ENCODE data around the gene ZFHX3. TPM values are rescaled to one million over a fixed set of nuclear protein-coding genes. Genes with fewer than 3 reads are reported as not detected.

Gene ZFHX3
- polyA plus RNA-seq, 1 donor (not counting 4 experiments of a cell fraction or from before 2014, with no cell fraction given): 1.2 TPM

DNA sequence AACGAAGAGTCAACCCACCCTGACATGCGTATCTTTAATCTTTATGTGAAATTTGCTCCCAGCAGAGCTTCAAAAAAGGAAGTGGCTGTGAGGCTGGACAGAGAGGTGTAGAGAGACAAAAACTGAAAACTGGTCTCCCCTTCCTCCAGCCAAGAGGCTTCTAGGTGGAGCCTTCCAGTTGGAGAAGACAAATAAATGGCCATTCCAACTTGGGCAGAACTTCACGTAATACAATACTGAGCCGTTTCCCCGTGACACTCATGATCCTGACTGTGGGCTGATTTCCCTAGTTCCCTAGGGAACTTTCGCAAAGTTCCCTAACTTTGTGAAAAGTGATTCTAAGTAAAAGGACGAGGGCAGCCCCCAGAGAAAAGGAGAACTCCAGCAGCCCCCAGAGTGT lies 78.8 kb downstream of the ZFHX3 start:
- no peaks in the 10 kb centered on the region for H4K20me1 ChIP-seq (ENCODE audit: control insufficient read depth, extremely low read depth, insufficient read depth, low read length)
- H3K9ac ChIP-seq (ENCODE audit: control insufficient read depth, extremely low read depth, insufficient read depth, low read length): no peak overlapping the region
- H2AFZ ChIP-seq (ENCODE audit: control insufficient read depth, low read length): no peak overlapping the region
- no peak for FAIRE-seq
- H3K27ac ChIP-seq (ENCODE audit: control insufficient read depth, insufficient read depth, low read length): no peak overlapping the region
- TF ChIP-seq EZH2 (IDR thresholded peaks at IDR 0.05; ENCODE audit: low read length): no peak
- TF ChIP-seq, protein P1, sequence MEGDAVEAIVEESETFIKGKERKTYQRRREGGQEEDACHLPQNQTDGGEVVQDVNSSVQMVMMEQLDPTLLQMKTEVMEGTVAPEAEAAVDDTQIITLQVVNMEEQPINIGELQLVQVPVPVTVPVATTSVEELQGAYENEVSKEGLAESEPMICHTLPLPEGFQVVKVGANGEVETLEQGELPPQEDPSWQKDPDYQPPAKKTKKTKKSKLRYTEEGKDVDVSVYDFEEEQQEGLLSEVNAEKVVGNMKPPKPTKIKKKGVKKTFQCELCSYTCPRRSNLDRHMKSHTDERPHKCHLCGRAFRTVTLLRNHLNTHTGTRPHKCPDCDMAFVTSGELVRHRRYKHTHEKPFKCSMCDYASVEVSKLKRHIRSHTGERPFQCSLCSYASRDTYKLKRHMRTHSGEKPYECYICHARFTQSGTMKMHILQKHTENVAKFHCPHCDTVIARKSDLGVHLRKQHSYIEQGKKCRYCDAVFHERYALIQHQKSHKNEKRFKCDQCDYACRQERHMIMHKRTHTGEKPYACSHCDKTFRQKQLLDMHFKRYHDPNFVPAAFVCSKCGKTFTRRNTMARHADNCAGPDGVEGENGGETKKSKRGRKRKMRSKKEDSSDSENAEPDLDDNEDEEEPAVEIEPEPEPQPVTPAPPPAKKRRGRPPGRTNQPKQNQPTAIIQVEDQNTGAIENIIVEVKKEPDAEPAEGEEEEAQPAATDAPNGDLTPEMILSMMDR (optimal IDR thresholded peaks at IDR 0.05 in 1 of 3, IDR thresholded peaks at IDR 0.05 in 1 of 3, conservative IDR thresholded peaks at IDR 0.05 in 1 of 3; ENCODE audit: extremely low read depth in 1 of 3, insufficient read depth in 2 of 3, low read length in 3 of 3): no peak
- no peaks in the 10 kb centered on the region for H3K79me2 ChIP-seq (ENCODE audit: control insufficient read depth, insufficient read depth, low read length)
- dilution Hi-C loops (cut with MboI; ENCODE audit: extremely low pct_ligation_motif_present, low sequenced_read_pairs): no loop called here
- H3K9me1 ChIP-seq (ENCODE audit: control insufficient read depth, extremely low read depth, insufficient read depth, low read length): no peaks in the 10 kb centered on the region
- H3K36me3 ChIP-seq (ENCODE audit: control insufficient read depth in 2 of 2, extremely low read depth in 1 of 2, insufficient read depth in 2 of 2, low read length in 2 of 2): no peaks in the 10 kb centered on the region
- no peaks in the 10 kb centered on the region for H3K27me3 ChIP-seq (ENCODE audit: control insufficient read depth, extremely low read depth, insufficient read depth, low read length)
- no peak overlapping the region for H3K4me3 ChIP-seq (ENCODE audit: control insufficient read depth in 2 of 3, extremely low read depth in 1 of 3, insufficient read depth in 2 of 3, low read depth in 1 of 3, low read length in 3 of 3)
- H3K4me2 ChIP-seq (ENCODE audit: control insufficient read depth, extremely low read depth, insufficient read depth, low read depth, low read length): no peak overlapping the region
- H3K4me1 ChIP-seq (ENCODE audit: control insufficient read depth, extremely low read depth, insufficient read depth, low read length): no peaks in the 10 kb centered on the region
- no peaks in the 10 kb centered on the region for H3K9me3 ChIP-seq (ENCODE audit: control insufficient read depth, low read depth, low read length)
- no peak for DNase-seq (ENCODE audit: low read depth, low spot score)

DNA sequence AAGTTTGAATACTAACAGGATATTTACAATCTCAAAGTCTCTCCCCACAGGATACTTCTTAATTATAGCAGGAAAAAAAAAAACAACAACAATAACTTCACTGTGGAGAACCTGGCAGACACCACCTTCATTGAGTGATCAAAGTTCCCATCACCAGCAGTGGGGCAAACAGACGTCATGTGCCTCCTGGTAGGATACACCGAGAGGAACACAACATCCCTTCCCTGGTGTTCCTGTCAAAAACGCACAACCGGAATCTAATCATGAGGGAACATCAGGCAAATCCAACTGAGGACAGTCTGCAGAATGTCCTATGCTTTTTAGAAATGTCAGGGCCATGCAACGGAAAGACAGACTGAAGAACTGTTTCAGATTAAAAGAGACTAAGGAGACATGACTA lies 80.0 kb downstream of the ZFHX3 start:
- H3K4me2 ChIP-seq (ENCODE audit: control insufficient read depth, extremely low read depth, insufficient read depth, low read depth, low read length): no peak overlapping the region
- no peaks in the 10 kb centered on the region for H4K20me1 ChIP-seq (ENCODE audit: control insufficient read depth, extremely low read depth, insufficient read depth, low read length)
- H2AFZ ChIP-seq (ENCODE audit: control insufficient read depth, low read length): no peak overlapping the region
- H3K36me3 ChIP-seq (ENCODE audit: control insufficient read depth in 2 of 2, extremely low read depth in 1 of 2, insufficient read depth in 2 of 2, low read length in 2 of 2): no peaks in the 10 kb centered on the region
- dilution Hi-C loops (cut with MboI; ENCODE audit: extremely low pct_ligation_motif_present, low sequenced_read_pairs): no loop called here
- no peak overlapping the region for H3K9ac ChIP-seq (ENCODE audit: control insufficient read depth, extremely low read depth, insufficient read depth, low read length)
- H3K27me3 ChIP-seq (ENCODE audit: control insufficient read depth, extremely low read depth, insufficient read depth, low read length): no peaks in the 10 kb centered on the region
- no peak for TF ChIP-seq EZH2 (IDR thresholded peaks at IDR 0.05; ENCODE audit: low read length)
- TF ChIP-seq, protein P1 (optimal IDR thresholded peaks at IDR 0.05 in 1 of 3, IDR thresholded peaks at IDR 0.05 in 1 of 3, conservative IDR thresholded peaks at IDR 0.05 in 1 of 3; ENCODE audit: extremely low read depth in 1 of 3, insufficient read depth in 2 of 3, low read length in 3 of 3): no peak
- no peaks in the 10 kb centered on the region for H3K9me3 ChIP-seq (ENCODE audit: control insufficient read depth, low read depth, low read length)
- H3K27ac ChIP-seq (ENCODE audit: control insufficient read depth, insufficient read depth, low read length): no peak overlapping the region
- H3K79me2 ChIP-seq (ENCODE audit: control insufficient read depth, insufficient read depth, low read length): no peaks in the 10 kb centered on the region
- DNase-seq (ENCODE audit: low read depth, low spot score) (no peak), FAIRE-seq (no peak)
- H3K4me3 ChIP-seq (ENCODE audit: control insufficient read depth in 2 of 3, extremely low read depth in 1 of 3, insufficient read depth in 2 of 3, low read depth in 1 of 3, low read length in 3 of 3): no peak overlapping the region
- no peaks in the 10 kb centered on the region for H3K9me1 ChIP-seq (ENCODE audit: control insufficient read depth, extremely low read depth, insufficient read depth, low read length)
- H3K4me1 ChIP-seq (ENCODE audit: control insufficient read depth, extremely low read depth, insufficient read depth, low read length): no peaks in the 10 kb centered on the region
